IPS-18a (cell line): ENCODE data around the gene SOX10.

Source experiments
- H3K27ac ChIP-seq: one replicate; pipeline ENCODE4 v1.5.1; 2013; ENCODE audit warnings: low read length
- H3K27me3 ChIP-seq: one replicate; pipeline ENCODE4 v1.6.1; 2013; ENCODE audit warnings: mild to moderate bottlenecking, low read length; ENCODE audit not compliant: control insufficient read depth, insufficient read depth
- H3K36me3 ChIP-seq: one replicate; pipeline ENCODE4 v1.6.1; 2013; ENCODE audit warnings: low read depth, low read length; ENCODE audit not compliant: control insufficient read depth
- H3K4me1 ChIP-seq: one replicate; pipeline ENCODE4 v1.6.1; 2013; ENCODE audit warnings: low read depth, low read length; ENCODE audit not compliant: control insufficient read depth
- H3K4me3 ChIP-seq: one replicate; pipeline ENCODE4 v1.5.1; 2013; ENCODE audit warnings: low read length
- H3K9ac ChIP-seq: one replicate; pipeline ENCODE4 v1.6.1; 2013; ENCODE audit warnings: mild to moderate bottlenecking, low read length, moderate library complexity
- H3K9me3 ChIP-seq: one replicate; pipeline ENCODE4 v1.6.1; 2013; ENCODE audit warnings: low read depth, low read length; ENCODE audit not compliant: control insufficient read depth

SOX10 gene

GRCh38 chr22:37994049-37994448, 9.7 kb upstream of the SOX10 start:
- Histone ChIP-seq H3K27me3 (no peaks in the 10 kb centered on the region), H3K4me3 (no peak overlapping the region), H3K27ac (no peak overlapping the region), H3K9me3 (no peaks in the 10 kb centered on the region), H3K4me1 (no peaks in the 10 kb centered on the region), H3K36me3 (no peaks in the 10 kb centered on the region), H3K9ac (no peak overlapping the region)

- Histone ChIP-seq H3K27me3 (no peaks in the 10 kb centered on the region), H3K9ac (no peak overlapping the region), H3K36me3 (no peaks in the 10 kb centered on the region), H3K4me1 (no peaks in the 10 kb centered on the region), H3K9me3 (no peaks in the 10 kb centered on the region), H3K27ac (no peak overlapping the region), H3K4me3 (no peak overlapping the region)
Measured at GRCh38 chr22:37991731-37992442, 7.5 kb upstream of the SOX10 start.

GRCh38 chr22:37990862-37991261, 6.5 kb upstream of the SOX10 start:
- H3K27ac ChIP-seq, result no peak overlapping the region
- no peaks in the 10 kb centered on the region for H3K27me3 ChIP-seq
- H3K36me3 ChIP-seq, result no peaks in the 10 kb centered on the region
- no peaks in the 10 kb centered on the region for H3K4me1 ChIP-seq
- no peaks in the 10 kb centered on the region for H3K9me3 ChIP-seq
- H3K4me3 ChIP-seq, result no peak overlapping the region
- no peak overlapping the region for H3K9ac ChIP-seq

- Histone ChIP-seq H3K9ac (no peak overlapping the region), H3K9me3 (no peaks in the 10 kb centered on the region), H3K27me3 (no peaks in the 10 kb centered on the region), H3K4me3 (no peak overlapping the region), H3K27ac (no peak overlapping the region), H3K4me1 (no peaks in the 10 kb centered on the region), H3K36me3 (no peaks in the 10 kb centered on the region)
Measured at GRCh38 chr22:37990301-37990700, 5.9 kb upstream of the SOX10 start.

- Histone ChIP-seq H3K9me3 (no peaks in the 10 kb centered on the region), H3K4me1 (peaks cover 2% of the 10 kb centered on the region), H3K27me3 (no peaks in the 10 kb centered on the region), H3K36me3 (no peaks in the 10 kb centered on the region), H3K27ac (no peak overlapping the region), H3K4me3 (no peak overlapping the region), H3K9ac (no peak overlapping the region)
Measured at GRCh38 chr22:37989146-37990045, 5.0 kb upstream of the SOX10 start.

- Histone ChIP-seq H3K9me3 (no peaks in the 10 kb centered on the region), H3K27me3 (peaks cover 12% of the 10 kb centered on the region), H3K27ac (no peak overlapping the region), H3K36me3 (no peaks in the 10 kb centered on the region), H3K4me1 (peaks cover 2% of the 10 kb centered on the region), H3K9ac (no peak overlapping the region), H3K4me3 (no peak overlapping the region)
Measured at GRCh38 chr22:37986371-37986770, 2.0 kb upstream of the SOX10 start.

GRCh38 chr22:37985751-37986281, 1.5 kb upstream of the SOX10 start:
- Histone ChIP-seq H3K9me3 (no peaks in the 10 kb centered on the region), H3K36me3 (no peaks in the 10 kb centered on the region), H3K4me1 (peaks cover 2% of the 10 kb centered on the region), H3K27ac (no peak overlapping the region), H3K9ac (no peak overlapping the region), H3K4me3 (no peak overlapping the region), H3K27me3 (peaks cover 12% of the 10 kb centered on the region)

GRCh38 chr22:37985050-37985585, 763 bp upstream of the SOX10 start:
- H3K27me3 ChIP-seq, result peaks cover 12% of the 10 kb centered on the region
- H3K9ac ChIP-seq, result no peak overlapping the region
- H3K9me3 ChIP-seq, result no peaks in the 10 kb centered on the region
- no peak overlapping the region for H3K4me3 ChIP-seq
- H3K36me3 ChIP-seq, result no peaks in the 10 kb centered on the region
- peaks cover 2% of the 10 kb centered on the region for H3K4me1 ChIP-seq
- no peak overlapping the region for H3K27ac ChIP-seq

GRCh38 chr22:37982938-37983859, 1.2 kb downstream of the SOX10 start:
- peaks cover 12% of the 10 kb centered on the region for H3K27me3 ChIP-seq
- no peak overlapping the region for H3K27ac ChIP-seq
- no peaks in the 10 kb centered on the region for H3K36me3 ChIP-seq
- no peaks in the 10 kb centered on the region for H3K9me3 ChIP-seq
- H3K4me3 ChIP-seq, result peak overlapping the region; percentile 3
- H3K9ac ChIP-seq, result no peak overlapping the region
- H3K4me1 ChIP-seq, result peaks cover 6% of the 10 kb centered on the region

- Histone ChIP-seq H3K27me3 (peaks cover 12% of the 10 kb centered on the region), H3K4me3 (no peak overlapping the region), H3K4me1 (peaks cover 6% of the 10 kb centered on the region), H3K9me3 (no peaks in the 10 kb centered on the region), H3K27ac (no peak overlapping the region), H3K9ac (no peak overlapping the region), H3K36me3 (no peaks in the 10 kb centered on the region)
Measured at GRCh38 chr22:37982151-37982785, 2.1 kb downstream of the SOX10 start.
